Measurements from ENCODE around the gene RETREG2. TPM values are rescaled to one million over a fixed set of nuclear protein-coding genes. Genes with fewer than 3 reads are reported as not detected.

The RETREG2 gene
- total RNA-seq, 1 experiment from 2014 or later, result 69.7 TPM

GRCh38 chr2:219228911-219229304, 50.8 kb downstream of the RETREG2 start:
- H3K36me3 Mint-ChIP-seq (ENCODE audit: insufficient read depth, unreplicated experiment), result peaks cover 52% of the 10 kb centered on the region
- TF ChIP-seq CTCF (IDR thresholded peaks at IDR 0.05; ENCODE audit: unreplicated experiment), result no peak
- CTCF ChIA-PET, result interaction anchor here (1.0 to 1.8 kb wide), 5 partner anchors 11 to 66 kb away, joined by 3 to 7 read pairs (median 4); partner anchors contain the start of genes CNPPD1, GLB1L and STK16
- H3K9me3 Mint-ChIP-seq (ENCODE audit: low read depth, unreplicated experiment), result no peaks in the 10 kb centered on the region
- peak overlapping the region; percentile 97 for H3K27ac Mint-ChIP-seq (ENCODE audit: unreplicated experiment)
- intact Hi-C loops (cut with micrococcal nuclease; ENCODE audit: unreplicated experiment), result no loop called here
- no peak for DNase-seq
- peak overlapping the region; percentile 99 for H3K4me3 Mint-ChIP-seq (ENCODE audit: low read depth, unreplicated experiment)
- BruUV-seq (replicated peaks), result no TSS peak
- H3K4me1 Mint-ChIP-seq (ENCODE audit: low read depth, unreplicated experiment), result no peaks in the 10 kb centered on the region
- no peaks in the 10 kb centered on the region for H3K27me3 Mint-ChIP-seq (ENCODE audit: unreplicated experiment)

DNA sequence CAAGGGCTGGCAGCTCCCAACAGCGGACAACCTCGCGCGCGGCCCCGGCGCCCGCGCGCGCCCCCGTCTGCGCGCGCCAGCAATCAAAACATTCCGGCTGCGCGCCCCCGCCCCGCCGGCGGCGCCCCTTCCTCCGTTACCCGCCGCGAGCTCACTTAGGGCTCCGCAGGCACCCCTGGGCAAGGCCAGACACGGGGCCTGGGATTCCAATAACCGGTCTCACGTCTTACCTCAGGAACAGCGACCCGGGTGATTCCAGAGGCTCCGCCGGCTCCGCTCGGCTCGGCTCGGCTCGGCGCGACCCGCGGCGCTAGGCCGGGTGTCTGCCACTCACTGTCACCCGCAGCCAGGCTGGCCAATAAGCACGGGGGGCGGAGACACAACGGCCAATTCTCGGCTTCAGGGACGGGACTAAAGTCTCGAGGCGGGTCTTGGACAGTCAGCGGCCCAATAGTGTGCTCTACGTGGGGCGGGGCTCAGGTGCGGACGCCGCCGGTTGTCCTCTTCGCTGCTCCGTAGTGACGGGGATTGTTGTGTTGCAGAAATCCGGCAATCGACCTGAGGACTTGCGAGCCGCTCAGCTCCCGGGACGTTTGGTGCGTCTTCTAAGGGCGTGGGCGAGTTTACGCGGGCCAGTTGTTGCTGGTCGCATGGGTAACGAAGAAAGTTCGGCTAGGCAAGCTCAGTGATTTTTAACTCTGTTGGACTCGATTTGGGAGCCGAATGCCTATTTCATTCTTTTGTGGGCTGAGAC, 51.4 kb downstream of the RETREG2 start, which contains the start of the genes ANKZF1 and ATG9A:
Gene ANKZF1, plus strand, starts transcription at position 502 of the 754 bp plus-strand sequence. CDS start 452 bp downstream, outside the sequence.
Gene ATG9A, minus strand, starts transcription at position 332 of the 754 bp plus-strand sequence. CDS start 1,612 bp downstream, outside the sequence.
- Mint-ChIP-seq H3K9me3 (ENCODE audit: low read depth, unreplicated experiment) (no peaks in the 10 kb centered on the region), H3K36me3 (ENCODE audit: insufficient read depth, unreplicated experiment) (peaks cover 53% of the 10 kb centered on the region), H3K27me3 (ENCODE audit: unreplicated experiment) (no peaks in the 10 kb centered on the region), H3K4me1 (ENCODE audit: low read depth, unreplicated experiment) (no peaks in the 10 kb centered on the region), H3K27ac (ENCODE audit: unreplicated experiment) (peak within 1 kb of the TSS; percentile 97), H3K4me3 (ENCODE audit: low read depth, unreplicated experiment) (peak within 1 kb of the TSS; percentile 99)
- intact Hi-C loops (cut with micrococcal nuclease; ENCODE audit: unreplicated experiment), result no loop called here
- no TSS peak for BruUV-seq (replicated peaks)
- no peak for TF ChIP-seq CTCF (IDR thresholded peaks at IDR 0.05; ENCODE audit: unreplicated experiment)
- CTCF ChIA-PET, result interaction anchor here (0.7 to 1.8 kb wide), 7 partner anchors 16 to 65 kb away, joined by 3 to 7 read pairs (median 3); partner anchors contain the start of genes CNPPD1, DNAJB2, GLB1L and STK16
- DNase-seq, result peak; percentile 98

DNA sequence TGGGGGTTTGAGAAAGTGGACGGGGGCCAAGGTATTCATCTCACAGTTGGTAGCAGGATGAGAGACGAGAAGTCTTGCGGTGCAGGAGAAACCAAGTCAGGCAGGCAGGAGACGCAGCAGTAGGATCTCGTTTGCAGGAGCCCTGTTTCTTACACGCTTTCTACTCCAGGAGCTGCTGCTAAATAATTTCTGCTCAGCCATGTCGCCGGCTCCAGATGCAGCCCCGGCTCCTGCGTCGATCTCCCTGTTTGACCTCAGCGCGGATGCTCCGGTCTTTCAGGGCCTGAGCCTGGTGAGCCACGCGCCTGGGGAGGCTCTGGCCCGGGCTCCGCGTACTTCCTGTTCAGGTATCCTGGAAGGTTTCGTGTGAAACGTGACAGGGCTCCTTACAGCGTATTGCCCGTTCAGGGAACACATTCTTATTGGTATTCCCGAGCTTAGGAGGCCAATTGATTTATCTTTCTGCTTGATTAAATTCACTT, 52.0 kb downstream of the RETREG2 start:
- intact Hi-C loops (cut with micrococcal nuclease; ENCODE audit: unreplicated experiment), result no loop called here
- peak overlapping the region; percentile 97 for H3K27ac Mint-ChIP-seq (ENCODE audit: unreplicated experiment)
- no peaks in the 10 kb centered on the region for H3K9me3 Mint-ChIP-seq (ENCODE audit: low read depth, unreplicated experiment)
- peak overlapping the region; percentile 99 for H3K4me3 Mint-ChIP-seq (ENCODE audit: low read depth, unreplicated experiment)
- CTCF ChIA-PET, result interaction anchor here (0.7 to 1.8 kb wide), 5 partner anchors 19 to 65 kb away, joined by 3 to 7 read pairs (median 3); partner anchors contain the start of genes CNPPD1 and DNAJB2
- H3K4me1 Mint-ChIP-seq (ENCODE audit: low read depth, unreplicated experiment), result no peaks in the 10 kb centered on the region
- BruUV-seq (replicated peaks), result TSS peak; percentile 64
- H3K36me3 Mint-ChIP-seq (ENCODE audit: insufficient read depth, unreplicated experiment), result peaks cover 51% of the 10 kb centered on the region
- DNase-seq, result peak; percentile 52
- no peaks in the 10 kb centered on the region for H3K27me3 Mint-ChIP-seq (ENCODE audit: unreplicated experiment)
- TF ChIP-seq CTCF (IDR thresholded peaks at IDR 0.05; ENCODE audit: unreplicated experiment), result no peak

- H3K27me3 Mint-ChIP-seq (ENCODE audit: unreplicated experiment), result no peaks in the 10 kb centered on the region
- CTCF ChIA-PET, result interaction anchor here (1.6 kb wide), 1 partner anchor 11 kb away, joined by 3 read pairs; the partner anchor contains the start of genes GLB1L and STK16
- no TSS peak for BruUV-seq (replicated peaks)
Observed at GRCh38 chr2:219234331-219234730, 56.3 kb downstream of the RETREG2 start.

More at GRCh38 chr2:219234331-219234730, 56.3 kb downstream of the RETREG2 start:
- no peaks in the 10 kb centered on the region for H3K9me3 Mint-ChIP-seq (ENCODE audit: low read depth, unreplicated experiment)
- no peaks in the 10 kb centered on the region for H3K4me1 Mint-ChIP-seq (ENCODE audit: low read depth, unreplicated experiment)
- DNase-seq, result no peak
- no peak for TF ChIP-seq CTCF (IDR thresholded peaks at IDR 0.05; ENCODE audit: unreplicated experiment)
- peaks cover 58% of the 10 kb centered on the region for H3K36me3 Mint-ChIP-seq (ENCODE audit: insufficient read depth, unreplicated experiment)
- intact Hi-C loops (cut with micrococcal nuclease; ENCODE audit: unreplicated experiment), result no loop called here
- no peak overlapping the region for H3K4me3 Mint-ChIP-seq (ENCODE audit: low read depth, unreplicated experiment)
- H3K27ac Mint-ChIP-seq (ENCODE audit: unreplicated experiment), result no peak overlapping the region

Other genes with a start within 250 kb of the RETREG2 start
- gene CDK5R2, start 218.6 kb upstream of the RETREG2 start, total RNA-seq (2022), result 0.59 and 0.86 TPM in 2 replicates
- gene FEV, start 193.1 kb upstream of the RETREG2 start, total RNA-seq (2022), result not detected in 2 replicates
- gene CRYBA2, start 184.9 kb upstream of the RETREG2 start, total RNA-seq (2022), result not detected in 2 replicates
- 0.68 and 1.3 TPM in 2 replicates for gene CFAP65, start 136.8 kb upstream of the RETREG2 start, total RNA-seq (2022)
- gene IHH, start 117.4 kb upstream of the RETREG2 start, total RNA-seq (2022), result 9.0 and 15.8 TPM in 2 replicates
- 12.1 and 12.4 TPM in 2 replicates for gene NHEJ1, start 17.5 kb upstream of the RETREG2 start, total RNA-seq (2022)
- 4.4 and 6.0 TPM in 2 replicates for gene SLC23A3, start 8.2 kb upstream of the RETREG2 start, total RNA-seq (2022)
- gene CNPPD1, start 1.4 kb upstream of the RETREG2 start, total RNA-seq (2022), result 40.6 and 42.9 TPM in 2 replicates
- 25.7 and 30.0 TPM in 2 replicates for gene ZFAND2B, start 28.5 kb downstream of the RETREG2 start, total RNA-seq (2022)
- 11.7 and 12.1 TPM in 2 replicates for gene ABCB6, start 40.7 kb downstream of the RETREG2 start, total RNA-seq (2022)
- 36.6 and 42.4 TPM in 2 replicates for gene ATG9A, start 51.4 kb downstream of the RETREG2 start, total RNA-seq (2022)
- gene ANKZF1, start 51.5 kb downstream of the RETREG2 start, total RNA-seq (2022), result 44.1 and 56.6 TPM in 2 replicates
- 7.6 and 12.1 TPM in 2 replicates for gene GLB1L, start 67.2 kb downstream of the RETREG2 start, total RNA-seq (2022)
- 26.7 and 27.0 TPM in 2 replicates for gene STK16, start 67.2 kb downstream of the RETREG2 start, total RNA-seq (2022)
- gene TUBA4B, start 75.0 kb downstream of the RETREG2 start, total RNA-seq (2022), result not detected in 2 replicates
- 68.8 and 97.9 TPM in 2 replicates for gene TUBA4A, start 75.6 kb downstream of the RETREG2 start, total RNA-seq (2022)
- 55.1 and 68.2 TPM in 2 replicates for gene DNAJB2, start 101.1 kb downstream of the RETREG2 start, total RNA-seq (2022)
- not detected in 2 replicates for gene PTPRN, start 131.1 kb downstream of the RETREG2 start, total RNA-seq (2022)
- gene RESP18, start 154.5 kb downstream of the RETREG2 start, total RNA-seq (2022), result not detected in 2 replicates
- gene DNPEP, start 209.6 kb downstream of the RETREG2 start, total RNA-seq (2022), result 70.3 and 75.1 TPM in 2 replicates
- not detected in 2 replicates for gene DES, start 240.1 kb downstream of the RETREG2 start, total RNA-seq (2022)

All from Calu3 (cell line).